ENCODE measurements around the gene RTN4RL1. TPM values are rescaled to one million over a fixed set of nuclear protein-coding genes. Genes with fewer than 3 reads are reported as not detected.
A peak's percentile ranks its signal among the peaks of the same experiment; 100 is the strongest.

RTN4RL1 gene
- total RNA-seq, 2 experiments from 2014 or later: not detected

DNA sequence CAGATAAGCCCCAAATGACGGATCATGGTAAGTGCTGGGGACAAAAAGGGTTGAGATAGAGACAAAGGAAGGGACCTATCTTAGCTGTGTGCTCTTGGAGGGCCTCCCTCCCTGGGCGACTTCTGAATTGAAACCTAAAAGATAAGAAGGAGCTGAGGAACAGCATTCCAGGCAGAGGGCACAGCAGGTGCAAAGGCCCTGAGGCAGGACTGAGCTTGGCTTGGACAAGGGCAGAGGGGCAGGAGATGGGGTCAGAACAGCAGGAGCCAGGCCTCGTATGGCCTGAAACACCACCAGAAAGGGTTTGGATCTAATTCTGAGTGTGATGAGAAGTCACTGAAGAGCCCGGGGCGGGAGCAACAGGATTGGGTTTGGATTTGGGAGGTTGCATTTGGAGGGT is 75.4 kb downstream of the RTN4RL1 start:
- CTCF ChIA-PET (ENCODE audit: unreplicated experiment): no interaction called here

DNA sequence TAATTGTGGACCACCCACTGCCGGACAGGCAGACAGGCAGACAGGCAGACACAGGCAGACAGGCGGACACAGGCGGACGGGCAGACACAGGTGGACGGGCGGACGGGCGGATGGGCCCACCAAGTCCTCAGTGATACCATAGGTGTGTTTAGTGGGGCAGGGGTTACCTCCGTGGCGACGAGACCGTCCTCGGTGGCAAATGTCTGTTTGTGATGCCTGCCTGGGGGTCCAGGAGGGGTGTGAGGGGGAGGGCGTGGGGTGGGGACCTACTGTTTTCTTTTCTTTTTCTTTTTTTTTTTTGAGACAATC is 76.7 kb downstream of the RTN4RL1 start:
- H3K79me2 ChIP-seq (ENCODE audit: insufficient read depth, low read depth, low read length): no peaks in the 10 kb centered on the region
- intact Hi-C loops (cut with micrococcal nuclease; ENCODE audit: unreplicated experiment): no loop called here
- no peak overlapping the region for H2AFZ ChIP-seq (ENCODE audit: low read length)
- no peak overlapping the region for H3K4me3 ChIP-seq (ENCODE audit: low read depth, low read length, poor library complexity, severe bottlenecking)
- H3K4me1 ChIP-seq (ENCODE audit: insufficient read depth, low read length, poor library complexity, severe bottlenecking): peaks cover 17% of the 10 kb centered on the region
- POLR2A ChIA-PET: no interaction called here
- no peak for DNase-seq (ENCODE audit: low spot score)
- no peaks in the 10 kb centered on the region for H3K36me3 ChIP-seq (ENCODE audit: insufficient read depth, low read length)
- no TSS peak for BruUV-seq (replicated peaks)
- H3K9me2 ChIP-seq (ENCODE audit: insufficient read depth, low read length): no peaks in the 10 kb centered on the region
- H4K20me1 ChIP-seq (ENCODE audit: insufficient read depth, low read length): no peaks in the 10 kb centered on the region
- no peaks in the 10 kb centered on the region for H3K9me3 ChIP-seq (ENCODE audit: low read length)
- peak overlapping the region; percentile 30; the same call in 1 of the 2 replicates for H3K4me2 ChIP-seq (ENCODE audit: low read length)
- CTCF ChIA-PET (ENCODE audit: unreplicated experiment): interaction anchor here (0.7 kb wide), 1 partner anchor 9 kb away, joined by 4 read pairs; no protein-coding TSS in a partner anchor
- peak overlapping the region; percentile 7 for H3K27ac ChIP-seq (ENCODE audit: low read depth, low read length, poor library complexity, severe bottlenecking)
- no peak for TF ChIP-seq EZH2phosphoT487 (IDR thresholded peaks at IDR 0.05; ENCODE audit: borderline replicate concordance, low read depth, low read length)
- TF ChIP-seq, protein P1, sequence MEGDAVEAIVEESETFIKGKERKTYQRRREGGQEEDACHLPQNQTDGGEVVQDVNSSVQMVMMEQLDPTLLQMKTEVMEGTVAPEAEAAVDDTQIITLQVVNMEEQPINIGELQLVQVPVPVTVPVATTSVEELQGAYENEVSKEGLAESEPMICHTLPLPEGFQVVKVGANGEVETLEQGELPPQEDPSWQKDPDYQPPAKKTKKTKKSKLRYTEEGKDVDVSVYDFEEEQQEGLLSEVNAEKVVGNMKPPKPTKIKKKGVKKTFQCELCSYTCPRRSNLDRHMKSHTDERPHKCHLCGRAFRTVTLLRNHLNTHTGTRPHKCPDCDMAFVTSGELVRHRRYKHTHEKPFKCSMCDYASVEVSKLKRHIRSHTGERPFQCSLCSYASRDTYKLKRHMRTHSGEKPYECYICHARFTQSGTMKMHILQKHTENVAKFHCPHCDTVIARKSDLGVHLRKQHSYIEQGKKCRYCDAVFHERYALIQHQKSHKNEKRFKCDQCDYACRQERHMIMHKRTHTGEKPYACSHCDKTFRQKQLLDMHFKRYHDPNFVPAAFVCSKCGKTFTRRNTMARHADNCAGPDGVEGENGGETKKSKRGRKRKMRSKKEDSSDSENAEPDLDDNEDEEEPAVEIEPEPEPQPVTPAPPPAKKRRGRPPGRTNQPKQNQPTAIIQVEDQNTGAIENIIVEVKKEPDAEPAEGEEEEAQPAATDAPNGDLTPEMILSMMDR (conservative IDR thresholded peaks at IDR 0.05; ENCODE audit: low read length): no peak

More for the DNA sequence above, 75.4 kb downstream of the RTN4RL1 start:
- no peaks in the 10 kb centered on the region for H3K36me3 ChIP-seq (ENCODE audit: insufficient read depth, low read length)
- no peaks in the 10 kb centered on the region for H4K20me1 ChIP-seq (ENCODE audit: insufficient read depth, low read length)
- H3K9me2 ChIP-seq (ENCODE audit: insufficient read depth, low read length): no peaks in the 10 kb centered on the region
- H3K27ac ChIP-seq (ENCODE audit: low read depth, low read length, poor library complexity, severe bottlenecking): no peak overlapping the region
- intact Hi-C loops (cut with micrococcal nuclease; ENCODE audit: unreplicated experiment): no loop called here
- peaks cover 17% of the 10 kb centered on the region for H3K4me1 ChIP-seq (ENCODE audit: insufficient read depth, low read length, poor library complexity, severe bottlenecking)
- H3K4me2 ChIP-seq (ENCODE audit: low read length): no peak overlapping the region
- TF ChIP-seq, protein P1 (conservative IDR thresholded peaks at IDR 0.05; ENCODE audit: low read length): no peak
- no peak overlapping the region for H3K4me3 ChIP-seq (ENCODE audit: low read depth, low read length, poor library complexity, severe bottlenecking)
- H3K9me3 ChIP-seq (ENCODE audit: low read length): no peaks in the 10 kb centered on the region
- POLR2A ChIA-PET: no interaction called here
- no peak overlapping the region for H2AFZ ChIP-seq (ENCODE audit: low read length)
- no TSS peak for BruUV-seq (replicated peaks)
- no peaks in the 10 kb centered on the region for H3K79me2 ChIP-seq (ENCODE audit: insufficient read depth, low read depth, low read length)
- no peak for DNase-seq (ENCODE audit: low spot score)

DNA sequence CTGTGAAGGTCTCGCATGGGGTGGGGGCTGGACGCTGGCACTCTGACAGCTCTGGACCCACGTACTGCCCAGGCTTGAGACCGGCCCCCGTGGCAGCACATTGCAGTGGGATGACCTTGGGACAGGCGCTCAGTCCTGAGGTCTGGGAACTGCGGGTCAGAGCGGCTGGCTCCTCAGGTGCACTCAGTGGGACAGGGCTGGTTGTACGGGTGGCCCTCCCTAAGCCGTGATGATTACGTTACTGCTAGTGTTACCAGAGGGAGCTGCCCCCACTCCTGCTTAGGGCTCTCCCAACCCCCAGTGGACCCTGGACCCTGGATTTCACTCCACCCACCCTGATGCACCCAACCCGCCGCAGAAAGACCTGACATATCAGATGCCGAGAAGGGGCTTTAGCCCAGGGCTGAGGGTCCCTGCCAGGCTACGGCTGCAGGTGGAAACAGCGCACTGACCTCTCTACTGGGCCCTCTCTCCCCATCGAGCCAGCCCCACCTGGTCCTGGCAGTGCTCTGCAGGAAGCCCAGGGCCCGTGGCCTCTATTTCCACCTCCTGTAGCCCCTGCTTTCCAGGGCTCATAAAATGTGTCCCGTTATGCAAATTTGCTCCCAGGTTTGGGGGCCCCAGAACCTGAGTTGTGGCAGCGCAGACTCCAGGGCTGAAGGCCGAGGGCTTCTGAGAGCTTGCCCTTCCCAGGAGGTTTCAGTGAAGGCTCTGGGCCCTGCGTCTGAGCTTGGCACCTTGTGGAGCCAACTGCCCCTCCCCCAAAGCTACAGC is 77.2 kb downstream of the RTN4RL1 start:
- no peak overlapping the region for H3K4me3 ChIP-seq (ENCODE audit: low read depth, low read length, poor library complexity, severe bottlenecking)
- ChIA-PET POLR2A (interaction anchor here (0.7 kb wide), 1 partner anchor 310 kb away, joined by 3 read pairs; no protein-coding TSS in a partner anchor), CTCF (ENCODE audit: unreplicated experiment) (interaction anchor here (0.6 kb wide), 1 partner anchor 1217 kb away, joined by 3 read pairs; no protein-coding TSS in a partner anchor)
- no peaks in the 10 kb centered on the region for H3K9me2 ChIP-seq (ENCODE audit: insufficient read depth, low read length)
- no peak overlapping the region for H2AFZ ChIP-seq (ENCODE audit: low read length)
- no peaks in the 10 kb centered on the region for H4K20me1 ChIP-seq (ENCODE audit: insufficient read depth, low read length)
- intact Hi-C loops (cut with micrococcal nuclease; ENCODE audit: unreplicated experiment): no loop called here
- no peaks in the 10 kb centered on the region for H3K9me3 ChIP-seq (ENCODE audit: low read length)
- H3K4me2 ChIP-seq (ENCODE audit: low read length): peak overlapping the region; percentile 30; the same call in 1 of the 2 replicates
- no peak for DNase-seq (ENCODE audit: low spot score)
- H3K4me1 ChIP-seq (ENCODE audit: insufficient read depth, low read length, poor library complexity, severe bottlenecking): peaks cover 17% of the 10 kb centered on the region
- no peak for TF ChIP-seq EZH2phosphoT487 (IDR thresholded peaks at IDR 0.05; ENCODE audit: borderline replicate concordance, low read depth, low read length)
- TF ChIP-seq, protein P1 (conservative IDR thresholded peaks at IDR 0.05; ENCODE audit: low read length): no peak
- BruUV-seq (replicated peaks): no TSS peak
- no peaks in the 10 kb centered on the region for H3K36me3 ChIP-seq (ENCODE audit: insufficient read depth, low read length)
- H3K27ac ChIP-seq (ENCODE audit: low read depth, low read length, poor library complexity, severe bottlenecking): peak overlapping the region; percentile 7
- no peaks in the 10 kb centered on the region for H3K79me2 ChIP-seq (ENCODE audit: insufficient read depth, low read depth, low read length)
